H9 (cell line): ENCODE measurements around the gene TBL1X. TPM values are rescaled to one million over a fixed set of nuclear protein-coding genes. Genes with fewer than 3 reads are reported as not detected.

Experiments
- DNase-seq: peaks from one replicate; pipeline ENCODE4 v3.0.0-alpha.2; 2017
- H2AFZ ChIP-seq: one replicate; pipeline ENCODE4 v1.6.1; 2013; ENCODE audit warnings: mild to moderate bottlenecking, low read length, control low read depth, moderate library complexity
- H2AK5ac ChIP-seq: 2 replicates; pipeline ENCODE4 v1.6.1; 2013; ENCODE audit warnings: low read length, control low read depth, mixed read lengths; ENCODE audit not compliant: insufficient read length
- H2BK120ac ChIP-seq: one replicate; pipeline ENCODE4 v1.6.1; 2013; ENCODE audit warnings: low read depth, mild to moderate bottlenecking, low read length, control low read depth, inconsistent platforms; ENCODE audit not compliant: poor library complexity, severe bottlenecking
- H2BK12ac ChIP-seq: 2 replicates; pipeline ENCODE4 v1.6.1; 2013; ENCODE audit warnings: low read length, control low read depth, mixed read lengths, low read depth; ENCODE audit not compliant: insufficient read length
- H2BK15ac ChIP-seq: 2 replicates; pipeline ENCODE4 v1.6.1; 2013; ENCODE audit warnings: low read depth, low read length, control low read depth
- H2BK20ac ChIP-seq: one replicate; pipeline ENCODE4 v1.6.1; 2013; ENCODE audit warnings: low read depth, mild to moderate bottlenecking, low read length, control low read depth, inconsistent platforms; ENCODE audit not compliant: poor library complexity, severe bottlenecking
- H2BK5ac ChIP-seq: 2 replicates; pipeline ENCODE4 v1.6.1; 2013; ENCODE audit warnings: low read length, control low read depth, mixed read lengths; ENCODE audit not compliant: insufficient read length
- H3K14ac ChIP-seq: 2 replicates; pipeline ENCODE4 v1.6.1; 2013; ENCODE audit warnings: low read length, control low read depth; ENCODE audit not compliant: insufficient read depth
- H3K18ac ChIP-seq: 2 replicates; pipeline ENCODE4 v1.6.1; 2013; ENCODE audit warnings: low read depth, mild to moderate bottlenecking, mixed read lengths, low read length, control low read depth; ENCODE audit not compliant: insufficient read length
- H3K23ac ChIP-seq: 2 replicates; pipeline ENCODE4 v1.6.1; 2013; ENCODE audit warnings: low read length, control low read depth, mixed read lengths, low read depth; ENCODE audit not compliant: insufficient read length
- H3K23me2 ChIP-seq: 2 replicates; pipeline ENCODE4 v1.6.1; 2013; ENCODE audit warnings: low read depth, mild to moderate bottlenecking, mixed read lengths, low read length, control low read depth; ENCODE audit not compliant: insufficient read length, poor library complexity, severe bottlenecking
- H3K27ac ChIP-seq: 2 replicates; pipeline ENCODE4 v1.5.1; 2013; ENCODE audit warnings: low read length, control low read depth, mixed read lengths, low read depth; ENCODE audit not compliant: insufficient read length
- H3K27me3 ChIP-seq: 2 replicates; pipeline ENCODE4 v1.6.1; 2013; ENCODE audit warnings: low read length, control low read depth, inconsistent platforms; ENCODE audit not compliant: insufficient read depth
- H3K4ac ChIP-seq: 2 replicates; pipeline ENCODE4 v1.6.1; 2013; ENCODE audit warnings: low read depth, mild to moderate bottlenecking, control low read depth, inconsistent platforms, low read length, moderate library complexity
- H3K4me1 ChIP-seq: 2 replicates; pipeline ENCODE4 v1.6.1; 2013; ENCODE audit warnings: low read length, control low read depth, inconsistent platforms; ENCODE audit not compliant: insufficient read depth
- H3K4me2 ChIP-seq: 2 replicates; pipeline ENCODE4 v1.6.1; 2013; ENCODE audit warnings: low read length, control low read depth, mixed read lengths; ENCODE audit not compliant: insufficient read length, insufficient read depth
- H3K56ac ChIP-seq: 2 replicates; pipeline ENCODE4 v1.6.1; 2013; ENCODE audit warnings: low read depth, mild to moderate bottlenecking, mixed read lengths, low read length, control low read depth; ENCODE audit not compliant: insufficient read length
- H3K79me1 ChIP-seq: 2 replicates; pipeline ENCODE4 v1.6.1; 2013; ENCODE audit warnings: low read depth, mild to moderate bottlenecking, moderate library complexity, low read length, control low read depth, inconsistent platforms; ENCODE audit not compliant: insufficient read depth, poor library complexity, severe bottlenecking
- H3K79me2 ChIP-seq: 2 replicates; pipeline ENCODE4 v1.6.1; 2013; ENCODE audit warnings: low read length, control low read depth, inconsistent platforms; ENCODE audit not compliant: insufficient read depth
- H3K9ac ChIP-seq: 2 replicates; pipeline ENCODE4 v1.6.1; 2013; ENCODE audit warnings: low read length, control low read depth, mixed read lengths; ENCODE audit not compliant: insufficient read length; ENCODE audit errors: extremely low read depth
- H3K9me3 ChIP-seq: one replicate; pipeline ENCODE4 v1.6.1; 2013; ENCODE audit warnings: low read depth, low read length, inconsistent platforms; ENCODE audit not compliant: control insufficient read depth
- H3T11ph ChIP-seq: one replicate; pipeline ENCODE4 v1.6.1; 2013; ENCODE audit warnings: mild to moderate bottlenecking, low read length, control low read depth, inconsistent platforms
- H4K20me1 ChIP-seq: one replicate; pipeline ENCODE4 v1.6.1; 2013; ENCODE audit not compliant: control insufficient read depth, insufficient read length, insufficient read depth
- H4K5ac ChIP-seq: 2 replicates; pipeline ENCODE4 v1.6.1; 2013; ENCODE audit warnings: low read depth, mild to moderate bottlenecking, mixed read lengths, low read length, control low read depth; ENCODE audit not compliant: insufficient read length
- H4K8ac ChIP-seq: replicated peaks from 2 replicates; pipeline ENCODE4 v1.6.1; 2013; ENCODE audit warnings: low read length, control low read depth, mixed read lengths, low read depth; ENCODE audit not compliant: insufficient read length
- H4K91ac ChIP-seq: 2 replicates; pipeline ENCODE4 v1.6.1; 2013; ENCODE audit warnings: low read depth, mild to moderate bottlenecking, moderate library complexity, mixed read lengths, low read length, control low read depth; ENCODE audit not compliant: insufficient read length
- H3K27ac Mint-ChIP-seq, 3 experiments: 2 replicates in 2 of 3; 3 replicates in 1 of 3; pipeline ENCODE4 v1.8.0; 2020 to 2021; ENCODE audit warnings: mixed read lengths in 3 of 3, mild to moderate bottlenecking in 1 of 3, moderate library complexity in 1 of 3
- H3K27me3 Mint-ChIP-seq: 2 replicates; pipeline ENCODE4 v1.8.0; 2021; ENCODE audit warnings: low read depth, mild to moderate bottlenecking, moderate library complexity, mixed read lengths
- H3K36me3 Mint-ChIP-seq, 3 experiments: 2 replicates in 2 of 3; 3 replicates in 1 of 3; pipeline ENCODE4 v1.8.0; 2020 to 2021; ENCODE audit warnings: low read depth in 3 of 3, mixed read lengths in 3 of 3; ENCODE audit not compliant: insufficient read depth in 1 of 3
- H3K4me1 Mint-ChIP-seq, 2 experiments: 2 replicates each; pipeline ENCODE4 v1.8.0; 2020; ENCODE audit warnings: mixed read lengths in 2 of 2
- H3K4me3 Mint-ChIP-seq, 2 experiments: 2 replicates in 1 of 2; 3 replicates in 1 of 2; pipeline ENCODE4 v1.8.0; 2020 to 2021; ENCODE audit warnings: mild to moderate bottlenecking in 2 of 2, mixed read lengths in 2 of 2, moderate library complexity in 1 of 2
- H3K9me3 Mint-ChIP-seq, 2 experiments: 2 replicates in 1 of 2; 3 replicates in 1 of 2; pipeline ENCODE4 v1.8.0; 2020; ENCODE audit warnings: mild to moderate bottlenecking in 2 of 2, mixed read lengths in 2 of 2, moderate library complexity in 1 of 2
- WGBS: extraction: QIAGEN DNeasy Blood & Tissue Kit; methylation state at CpG from one replicate; pipeline ENCODE4 v1.1.7; 2013; ENCODE audit warnings: missing lambda C conversion rate, low lambda C conversion rate, mixed read lengths; ENCODE audit not compliant: insufficient read length; ENCODE audit errors: extremely low coverage; 5-methylcytosine and 5-hydroxymethylcytosine counted together
- total RNA-seq: library from RNA; stranded (reverse); gene quantifications from 2 replicates; pipeline ENCODE4 v1.2.1, GENCODE V29; 2021
- TF ChIP-seq, protein P1 (sequence below): fragments of 200-600 bp; sonication (generic); conservative IDR thresholded peaks from 3 replicates; pipeline ENCODE4 v1.8.0; 2021; ENCODE audit warnings: antibody characterized with exemption, mild to moderate bottlenecking

The TBL1X gene
- total RNA-seq, 1 experiment from 2014 or later = 24.1 TPM

DNA sequence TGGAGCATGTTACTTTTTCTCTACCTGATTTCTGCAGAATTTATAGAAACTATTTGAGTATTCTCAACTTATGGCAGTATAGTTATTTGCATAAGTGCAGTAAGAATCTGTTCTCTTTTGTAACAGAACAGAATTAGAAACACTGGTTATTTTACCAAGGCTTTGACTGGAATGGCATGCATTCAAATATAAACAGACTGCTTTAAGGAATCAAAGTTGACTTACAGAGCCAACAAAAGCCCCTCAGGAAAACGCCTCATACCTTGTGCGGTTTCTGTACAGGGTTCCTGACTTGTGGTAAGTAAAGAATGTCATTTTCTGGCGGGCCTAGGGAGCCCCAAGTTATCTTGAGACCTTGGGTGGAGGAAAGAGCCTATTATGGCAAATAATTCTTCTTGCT lies 203.7 kb downstream of the TBL1X start:
- Histone ChIP-seq H3K4me1 (peaks cover 2% of the 10 kb centered on the region; the same call in 1 of the 2 replicates), H3K9ac (no peak overlapping the region), H2AFZ (no peak overlapping the region), H3K56ac (no peak overlapping the region), H3K18ac (no peak overlapping the region), H3K27me3 (no peaks in the 10 kb centered on the region), H4K8ac (no peak overlapping the region), H3K23ac (no peak overlapping the region), H3K14ac (no peak overlapping the region), H2BK15ac (no peak overlapping the region), H3K23me2 (no peaks in the 10 kb centered on the region), H4K20me1 (no peaks in the 10 kb centered on the region), H3K27ac (no peak overlapping the region), H4K91ac (no peak overlapping the region), H2BK12ac (no peak overlapping the region), H3K4me2 (no peak overlapping the region), H2BK120ac (no peak overlapping the region), H2AK5ac (no peak overlapping the region), H3K79me1 (no peaks in the 10 kb centered on the region), H2BK5ac (no peak overlapping the region), H3K4ac (no peak overlapping the region), H3K9me3 (no peaks in the 10 kb centered on the region), H3T11ph (no peak overlapping the region), H2BK20ac (no peak overlapping the region), H3K79me2 (no peaks in the 10 kb centered on the region), H4K5ac (no peak overlapping the region)
- TF ChIP-seq, protein P1, sequence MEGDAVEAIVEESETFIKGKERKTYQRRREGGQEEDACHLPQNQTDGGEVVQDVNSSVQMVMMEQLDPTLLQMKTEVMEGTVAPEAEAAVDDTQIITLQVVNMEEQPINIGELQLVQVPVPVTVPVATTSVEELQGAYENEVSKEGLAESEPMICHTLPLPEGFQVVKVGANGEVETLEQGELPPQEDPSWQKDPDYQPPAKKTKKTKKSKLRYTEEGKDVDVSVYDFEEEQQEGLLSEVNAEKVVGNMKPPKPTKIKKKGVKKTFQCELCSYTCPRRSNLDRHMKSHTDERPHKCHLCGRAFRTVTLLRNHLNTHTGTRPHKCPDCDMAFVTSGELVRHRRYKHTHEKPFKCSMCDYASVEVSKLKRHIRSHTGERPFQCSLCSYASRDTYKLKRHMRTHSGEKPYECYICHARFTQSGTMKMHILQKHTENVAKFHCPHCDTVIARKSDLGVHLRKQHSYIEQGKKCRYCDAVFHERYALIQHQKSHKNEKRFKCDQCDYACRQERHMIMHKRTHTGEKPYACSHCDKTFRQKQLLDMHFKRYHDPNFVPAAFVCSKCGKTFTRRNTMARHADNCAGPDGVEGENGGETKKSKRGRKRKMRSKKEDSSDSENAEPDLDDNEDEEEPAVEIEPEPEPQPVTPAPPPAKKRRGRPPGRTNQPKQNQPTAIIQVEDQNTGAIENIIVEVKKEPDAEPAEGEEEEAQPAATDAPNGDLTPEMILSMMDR = no peak
- Mint-ChIP-seq H3K4me1 (peaks cover 24 to 25% of the 10 kb centered on the region in 2 experiments), H3K27me3 (peaks cover 1% of the 10 kb centered on the region; the same call in 1 of the 2 replicates), H3K27ac (no peak overlapping the region), H3K36me3 (peaks cover 17 to 34% (median 30%) of the 10 kb centered on the region in 3 experiments), H3K4me3 (no peak overlapping the region), H3K9me3 (peaks cover 14 to 41% of the 10 kb centered on the region in 2 experiments)
- WGBS = no CpG with 5 or more reads among the region's 3 CpGs
- no peak for DNase-seq
